HT-29 (cell line): ENCODE measurements around the gene SEC61B. TPM values are rescaled to one million over a fixed set of nuclear protein-coding genes. Genes with fewer than 3 reads are reported as not detected.
A peak's percentile ranks its signal among the peaks of the same experiment; 100 is the strongest.
"Not testable (repeated sequence)": the region's sequence is repeated elsewhere in the genome, so short reads cannot be mapped to it uniquely, and the experiment has no call there.

Source experiments
- DNase-seq: peaks from one replicate; pipeline ENCODE4 v3.0.0-alpha.2; 2015; ENCODE audit warnings: low spot score
- total RNA-seq: library from RNA; depleted of rRNA; stranded (reverse); fragments of >200 nt; shearing (Covaris generic); gene quantifications from 2 replicates; pipeline ENCODE4 v1.2.3, GENCODE V29; 2014

The SEC61B gene
- total RNA-seq, 1 experiment from 2014 or later = 116 TPM

DNA sequence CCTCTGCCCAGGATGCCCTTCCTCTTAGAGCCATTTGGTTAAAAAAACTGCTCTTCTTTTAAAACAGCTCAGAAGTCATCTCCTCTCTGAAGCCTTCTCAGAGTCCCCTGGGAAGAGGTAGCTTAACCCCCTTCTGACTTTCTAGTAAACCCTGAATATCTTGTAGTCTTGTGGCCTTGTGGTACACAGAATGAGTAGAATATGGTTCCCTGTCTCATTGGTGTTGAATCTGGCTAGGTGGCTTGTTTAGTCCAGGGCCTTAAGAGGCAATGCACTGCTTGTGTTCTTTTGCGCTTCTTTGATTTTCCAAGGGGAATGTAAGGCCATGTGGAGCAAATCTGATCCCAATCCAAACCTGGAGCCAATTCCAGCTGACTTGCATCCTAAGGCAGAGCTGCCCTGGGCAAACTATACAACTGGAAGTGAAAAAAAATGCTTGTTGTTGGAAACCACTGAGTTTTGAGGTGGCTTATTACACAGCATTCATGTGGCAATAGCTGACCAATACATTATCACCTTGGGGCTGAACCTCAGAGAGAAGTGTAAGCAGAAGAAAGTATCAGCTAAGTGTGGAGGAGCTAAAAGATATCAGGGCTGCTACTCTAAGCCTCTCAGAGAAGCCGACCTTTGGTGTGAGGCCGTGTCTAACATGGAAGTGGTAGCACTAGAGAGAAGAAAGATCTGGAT lies 31.3 kb upstream of the SEC61B start:
- DNase-seq = no peak

DNA sequence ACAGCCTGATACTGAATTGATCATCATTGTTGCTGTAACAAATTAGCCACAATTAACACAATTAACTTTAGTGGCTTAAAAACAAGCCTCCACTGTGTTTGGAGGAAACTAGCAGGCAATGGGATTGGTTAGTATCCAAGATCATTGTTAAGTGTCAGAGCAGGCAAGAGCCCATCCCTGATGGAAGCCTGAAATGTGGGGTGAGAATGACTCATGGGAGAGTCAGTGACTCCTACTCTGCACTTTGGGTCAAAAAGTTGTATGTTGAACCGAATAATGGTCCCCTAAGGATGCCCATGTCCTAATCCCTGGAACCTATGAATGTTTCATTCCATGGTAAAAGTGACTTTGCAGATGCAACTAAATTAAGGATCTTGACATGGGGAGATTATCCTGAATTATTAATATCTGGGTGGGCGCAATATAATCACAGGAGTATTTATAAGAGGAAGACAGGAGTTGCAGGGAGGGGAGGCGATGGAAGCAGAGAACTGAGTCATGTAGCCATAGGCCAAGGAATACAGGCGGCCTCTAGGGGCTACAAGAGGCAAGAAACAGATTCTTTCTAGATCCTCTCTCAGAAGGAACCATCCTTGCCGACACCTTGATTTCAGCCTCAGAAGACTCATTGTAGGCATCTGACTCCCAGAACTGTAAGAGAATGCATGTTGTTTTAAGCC lies 29.2 kb upstream of the SEC61B start:
- DNase-seq = peak; percentile 6

DNA sequence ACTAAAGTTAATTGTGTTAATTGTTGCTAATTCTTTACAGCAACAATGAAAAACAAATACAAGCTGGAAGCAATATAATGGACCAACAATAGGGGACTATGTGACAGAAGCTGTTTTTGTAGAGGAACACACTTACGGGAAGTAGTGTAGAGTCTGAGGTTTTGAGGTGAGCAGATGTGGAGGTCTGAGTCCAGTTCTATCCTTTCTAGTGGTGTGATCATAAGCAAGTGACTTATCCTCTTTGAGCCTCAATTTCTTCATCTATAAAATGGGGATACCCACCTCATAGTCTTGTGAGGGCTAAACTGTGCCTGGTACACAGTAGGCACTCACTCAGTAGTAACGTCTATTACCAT lies 28.6 kb upstream of the SEC61B start:
- DNase-seq = no peak

DNA sequence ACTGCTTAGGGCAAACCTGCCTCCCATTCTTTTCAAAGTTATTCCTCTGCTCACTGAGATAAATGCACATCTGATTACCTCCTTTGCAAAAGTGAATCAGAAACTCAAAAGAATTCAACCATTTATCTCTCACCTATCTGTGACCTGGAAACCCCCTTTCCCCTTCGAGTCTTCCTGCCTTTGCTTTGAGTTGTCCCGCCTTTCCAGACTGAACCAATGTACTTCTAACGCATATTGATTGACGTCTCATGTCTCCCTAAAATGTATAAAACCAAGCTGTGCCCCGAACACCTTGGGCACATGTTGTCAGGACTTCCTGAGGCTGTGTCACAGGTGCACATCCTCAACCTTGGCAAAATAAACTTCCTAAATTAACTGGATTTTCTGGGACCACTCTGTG lies 25.6 kb upstream of the SEC61B start:
- DNase-seq = not testable (repeated sequence)

DNA sequence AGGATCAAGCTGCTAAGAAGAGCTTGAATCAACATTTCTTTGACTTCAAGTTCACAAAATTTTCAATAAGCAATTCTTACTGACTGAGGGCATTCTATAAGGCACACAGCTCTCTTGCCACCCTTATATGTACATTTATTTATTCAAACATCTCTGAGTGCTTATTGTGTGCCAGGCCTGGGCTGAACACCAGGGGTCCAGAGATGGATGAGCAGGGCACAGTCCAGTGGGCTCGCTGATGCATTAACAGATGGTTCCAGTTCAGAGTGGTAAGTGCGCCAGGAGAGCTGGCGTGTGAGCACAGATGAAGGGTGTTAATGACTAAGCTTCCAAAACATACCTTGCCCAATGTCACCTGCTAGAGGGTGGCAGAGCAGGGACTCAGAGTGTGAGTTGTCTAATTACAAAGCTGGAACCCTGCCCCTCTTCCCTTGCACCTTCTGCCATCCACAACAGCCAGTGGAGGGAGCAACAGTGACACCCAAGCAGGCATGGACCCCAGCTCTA lies 24.9 kb upstream of the SEC61B start:
- DNase-seq = no peak

DNA sequence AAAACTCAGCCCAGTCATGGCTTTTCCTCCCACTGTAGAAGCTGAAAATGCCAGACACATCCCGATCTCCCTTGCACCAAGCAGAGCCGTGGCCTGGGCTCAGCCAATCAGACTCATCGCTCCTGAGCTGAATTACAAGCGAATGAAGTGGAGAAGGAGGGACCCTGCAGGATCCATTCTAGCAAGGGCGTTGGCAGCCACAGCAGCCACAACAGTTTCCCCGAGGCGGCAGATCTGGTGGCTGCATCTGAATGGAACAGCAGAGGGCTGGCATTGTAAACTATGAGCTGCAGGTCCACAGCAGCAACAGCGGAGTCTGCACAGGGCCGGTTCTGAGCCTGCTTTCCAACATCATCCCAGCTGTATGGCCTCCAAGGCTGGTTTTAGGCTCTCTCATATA lies 24.1 kb upstream of the SEC61B start:
- DNase-seq = no peak

DNA sequence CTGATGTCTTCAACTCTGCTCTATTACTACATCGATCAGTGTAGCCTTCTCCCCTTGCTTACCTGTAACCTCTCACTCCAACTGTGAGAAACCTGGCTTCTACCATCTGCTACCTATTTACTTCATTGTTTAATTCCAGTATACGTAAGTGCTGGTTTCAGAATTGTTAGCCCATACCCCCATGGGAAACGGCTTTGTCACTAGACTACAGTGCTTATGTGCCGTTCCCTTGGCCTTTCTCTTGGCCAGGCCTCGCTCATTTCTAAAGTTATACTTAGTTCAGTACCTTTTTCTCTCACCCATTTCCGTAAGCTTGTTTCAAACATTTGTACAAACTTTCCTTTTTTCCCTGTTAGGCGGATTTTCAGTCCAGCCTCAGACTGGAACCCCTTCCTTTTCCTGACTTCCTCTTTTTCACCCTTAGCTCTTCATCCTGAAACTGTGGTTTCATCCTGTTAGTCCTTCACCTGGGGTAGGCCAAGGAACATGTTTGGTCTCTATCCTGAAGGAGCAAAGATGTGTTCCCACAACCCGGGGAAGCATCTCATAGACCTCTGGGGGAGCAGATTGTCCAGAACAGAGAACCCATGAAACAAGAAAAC lies 22.0 kb upstream of the SEC61B start:
- no peak for DNase-seq

DNA sequence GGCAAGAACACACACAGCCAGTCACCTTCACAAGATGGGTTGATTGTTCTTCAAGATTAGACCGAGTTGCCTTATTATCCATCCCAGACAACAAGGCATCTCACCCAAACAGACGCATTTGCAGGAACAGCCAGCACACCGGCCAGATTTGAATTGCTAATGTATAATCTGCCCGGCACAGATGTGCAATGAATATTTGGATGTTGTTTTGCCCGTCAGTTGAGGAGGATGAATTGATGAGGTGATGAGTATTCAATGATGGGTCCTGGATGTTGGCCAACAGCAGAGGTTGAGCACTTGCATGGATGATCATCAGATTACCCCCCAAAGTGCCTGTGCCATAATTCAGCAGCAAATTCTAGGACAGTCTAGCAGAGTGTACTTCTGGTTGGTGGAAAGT lies 20.5 kb upstream of the SEC61B start:
- no peak for DNase-seq

DNA sequence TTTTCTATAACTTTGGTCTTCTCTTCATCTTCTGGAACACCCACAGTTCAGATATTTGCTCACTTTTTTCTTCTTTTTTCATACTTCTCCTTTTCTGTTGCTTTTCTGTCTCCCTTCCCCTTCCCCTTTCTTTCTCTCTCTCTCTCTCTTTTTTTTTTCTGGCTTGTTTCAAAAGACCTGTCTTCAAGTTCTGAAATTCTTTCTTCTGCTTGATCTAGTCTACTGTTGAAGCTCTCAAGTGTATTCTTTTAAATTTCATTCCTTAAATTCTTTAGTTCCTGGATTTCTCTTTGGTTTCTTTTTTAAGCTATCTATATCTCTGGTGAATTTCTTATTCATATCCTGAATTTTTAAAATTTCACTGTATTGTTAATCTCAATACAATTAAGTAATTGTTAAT lies 11.5 kb upstream of the SEC61B start:
- DNase-seq = no peak

DNA sequence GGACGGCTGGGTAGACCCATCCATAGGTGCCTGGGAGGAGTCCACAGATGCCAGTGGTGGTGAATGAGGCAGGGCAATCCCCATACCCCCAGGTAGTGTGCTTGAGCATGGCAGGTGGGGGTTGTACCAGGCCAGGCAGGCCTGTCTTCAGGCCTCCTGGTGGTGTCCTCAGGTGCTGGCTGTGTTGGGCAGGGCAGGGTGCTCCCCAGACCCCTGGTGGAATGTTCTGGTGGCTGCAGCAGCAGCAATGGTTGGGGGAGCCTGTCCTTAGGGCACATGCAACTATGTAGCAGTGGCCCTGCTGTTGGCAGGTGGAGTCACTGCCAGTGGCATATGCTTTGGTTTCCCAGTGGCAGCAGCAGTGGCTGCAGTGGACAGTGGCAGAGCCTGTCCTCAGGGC lies 10.3 kb upstream of the SEC61B start:
- DNase-seq = peak; percentile 11

DNA sequence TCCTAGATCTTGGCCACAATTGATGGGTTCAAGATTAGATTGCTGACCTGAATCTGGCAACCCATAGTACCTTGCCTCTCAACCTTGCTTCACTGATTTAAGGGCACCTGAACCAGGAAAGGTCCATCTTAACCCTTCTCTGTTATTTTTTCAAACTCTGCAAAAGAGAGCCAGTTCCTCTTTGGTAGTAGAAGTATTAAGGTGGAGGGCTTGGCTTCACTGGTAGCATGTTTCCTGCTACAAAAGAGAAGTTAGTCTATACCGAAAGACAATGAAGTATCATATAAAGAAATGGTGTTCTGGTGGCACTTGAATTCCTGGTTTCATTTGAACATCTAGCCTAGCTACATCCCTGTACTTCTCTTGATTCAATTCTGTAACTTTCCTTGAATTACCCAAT lies 8.9 kb upstream of the SEC61B start:
- DNase-seq = no peak

DNA sequence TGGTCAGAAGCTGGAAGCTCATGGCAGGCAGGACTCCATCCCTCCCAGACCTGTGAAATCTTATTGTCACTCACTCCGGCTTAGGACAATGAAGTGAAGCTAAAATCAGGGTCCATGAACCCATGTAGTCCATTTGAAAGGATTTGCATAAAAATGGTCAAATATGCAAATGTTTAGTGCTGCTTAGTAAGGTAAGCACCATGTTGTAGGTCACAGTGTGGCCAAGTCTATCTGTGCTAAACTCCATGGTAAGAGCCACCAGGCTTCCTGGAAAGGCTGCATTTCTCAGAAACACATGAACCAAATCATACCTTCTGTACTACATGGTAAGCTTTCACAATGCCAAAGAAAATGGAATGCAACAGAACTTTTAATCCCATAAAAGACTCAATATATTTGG lies 6.0 kb upstream of the SEC61B start:
- DNase-seq = no peak

DNA sequence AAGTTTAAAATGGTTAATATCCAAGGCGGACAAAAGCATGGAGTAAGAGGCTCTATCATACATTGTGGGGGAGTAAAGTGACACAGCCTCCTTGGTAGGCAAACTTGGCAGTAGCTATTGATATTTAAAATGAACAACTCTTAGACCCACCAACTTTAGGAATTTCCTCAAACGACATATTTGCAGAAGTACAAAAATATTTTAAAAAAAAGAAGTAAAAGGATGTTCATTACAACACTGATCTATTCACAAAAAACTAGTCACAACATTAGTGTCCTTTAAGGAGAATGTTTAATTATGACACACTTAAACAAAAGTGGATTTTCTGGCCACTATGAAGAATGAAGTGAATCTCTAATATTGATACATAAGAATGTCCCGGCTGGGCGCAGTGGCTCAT lies 2.1 kb upstream of the SEC61B start:
- no peak for DNase-seq

DNA sequence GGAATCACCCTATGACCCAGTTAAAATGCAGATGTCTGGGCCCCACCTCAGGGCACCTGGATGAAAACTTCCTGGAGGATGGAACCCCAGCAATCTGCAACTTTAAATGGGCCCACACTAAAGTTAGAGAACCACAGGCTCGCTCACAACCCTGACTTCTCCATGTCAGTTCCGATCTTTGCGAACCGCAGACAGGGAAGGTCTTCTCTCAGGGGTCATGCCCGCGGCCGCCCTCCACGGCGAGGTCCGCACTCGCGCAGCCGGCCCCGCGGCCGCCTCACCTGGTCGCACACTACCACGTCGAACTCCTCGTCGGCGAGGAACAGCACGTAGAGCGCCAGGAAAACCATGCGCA lies 839 bp upstream of the SEC61B start:
- peak; percentile 25 for DNase-seq

DNA sequence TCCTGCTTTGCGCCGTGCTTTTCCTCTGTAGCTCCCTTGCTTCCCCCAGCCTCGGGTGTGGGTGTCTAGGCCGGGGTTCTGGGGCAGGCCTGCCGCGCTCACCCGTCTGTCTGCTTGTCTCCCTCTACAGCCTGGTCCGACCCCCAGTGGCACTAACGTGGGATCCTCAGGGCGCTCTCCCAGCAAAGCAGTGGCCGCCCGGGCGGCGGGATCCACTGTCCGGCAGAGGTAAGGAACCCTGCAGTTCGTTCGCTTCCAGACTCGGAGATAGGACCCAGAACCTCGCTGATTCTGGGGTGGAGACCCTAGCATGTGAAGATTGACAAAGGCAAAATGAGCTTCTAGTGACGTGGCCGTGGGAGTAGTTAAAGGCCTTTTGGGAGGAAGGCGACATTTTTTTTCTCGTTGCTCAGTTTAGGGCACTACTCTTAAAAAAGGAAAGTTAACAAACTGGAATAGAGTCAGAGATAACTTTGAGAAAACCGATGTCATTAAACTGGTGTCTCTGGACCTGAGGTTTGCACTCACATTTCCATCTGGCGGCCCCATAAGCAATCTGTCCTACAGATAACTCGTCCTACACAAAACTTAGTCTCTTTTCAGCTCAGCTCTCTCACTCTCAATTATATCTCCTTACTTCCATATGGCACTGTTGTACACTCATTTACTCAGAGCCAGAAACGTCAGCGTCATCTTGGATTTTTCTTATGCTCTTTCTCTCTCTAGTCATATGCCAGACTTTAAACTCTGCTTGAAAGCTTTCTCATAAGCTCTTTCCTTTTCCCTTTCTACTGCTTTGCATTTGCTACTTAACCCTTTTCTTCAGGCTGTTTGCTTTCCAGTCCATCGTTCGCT lies 561 bp downstream of the SEC61B start:
- no peak for DNase-seq

DNA sequence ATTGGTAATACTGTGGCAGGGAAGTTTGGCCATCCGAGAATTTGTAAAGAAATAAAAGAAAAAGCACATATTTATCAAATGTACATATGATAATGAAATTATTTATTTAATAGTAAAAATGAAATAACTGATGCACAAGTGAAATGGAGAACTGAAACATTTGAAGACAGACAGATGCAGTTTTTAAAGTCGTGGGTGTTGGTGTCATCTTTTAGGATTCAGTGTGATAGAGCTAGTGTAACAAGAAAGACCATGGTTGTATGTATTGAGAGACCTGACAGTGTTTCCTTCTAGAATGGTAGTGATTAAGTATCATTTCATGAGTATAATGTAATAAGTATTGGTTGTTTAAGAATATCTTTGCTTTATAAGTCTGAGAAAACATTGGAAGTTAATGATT lies 2.4 kb downstream of the SEC61B start:
- no peak for DNase-seq

DNA sequence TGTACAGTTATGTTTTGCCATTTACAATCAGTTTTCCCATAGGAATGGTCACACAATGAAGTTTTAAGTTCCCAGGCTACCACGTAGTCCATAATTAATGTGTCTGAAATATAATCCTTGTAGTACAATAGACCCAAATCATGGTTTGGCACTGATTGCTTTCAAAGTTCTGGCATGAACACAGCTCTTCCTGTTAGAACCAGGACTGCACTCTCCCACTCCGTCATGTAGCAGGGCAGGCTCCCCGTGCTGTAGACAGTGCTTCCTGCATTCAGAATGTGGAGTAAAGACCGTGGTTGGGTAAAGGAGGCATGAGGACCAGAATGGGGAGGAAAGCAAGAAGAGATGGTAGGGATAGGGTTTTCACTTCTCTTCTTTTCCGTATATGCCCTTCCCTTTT lies 4.0 kb downstream of the SEC61B start:
- DNase-seq = no peak

DNA sequence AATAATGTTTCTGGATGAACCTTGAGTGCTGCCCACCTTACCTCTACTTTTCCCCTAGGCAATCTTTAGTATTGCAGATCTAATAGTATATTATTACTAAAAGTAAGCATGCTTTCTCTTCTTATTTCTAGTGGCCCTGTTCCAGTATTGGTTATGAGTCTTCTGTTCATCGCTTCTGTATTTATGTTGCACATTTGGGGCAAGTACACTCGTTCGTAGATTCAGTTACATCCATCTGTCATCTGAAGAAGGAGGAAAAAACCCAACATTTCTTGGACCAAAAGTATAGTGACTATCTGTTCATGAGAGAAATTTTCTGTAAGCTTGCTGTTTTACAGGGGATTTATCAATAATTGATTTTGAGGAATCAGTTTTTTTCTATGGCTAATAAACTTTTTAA lies 8.1 kb downstream of the SEC61B start:
- DNase-seq = no peak

DNA sequence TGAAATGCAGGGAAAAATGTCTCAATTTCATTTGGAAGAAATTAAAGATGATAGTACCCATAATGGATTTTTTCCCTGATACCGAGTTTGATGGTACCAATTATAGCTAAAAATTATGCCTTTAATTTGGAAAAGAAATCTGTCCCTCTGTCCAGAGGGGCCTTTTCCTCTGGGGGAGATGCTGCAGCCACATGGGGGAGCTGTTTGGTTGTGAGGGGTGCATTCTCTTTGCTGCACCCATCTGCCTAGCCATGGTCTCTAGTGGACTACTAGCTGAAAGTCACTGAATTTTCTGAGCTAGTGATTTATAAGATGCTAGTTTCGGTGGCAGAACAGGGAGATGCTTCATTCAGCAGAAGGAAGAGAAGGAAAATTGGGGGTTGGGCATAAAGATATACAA lies 9.6 kb downstream of the SEC61B start:
- peak; percentile 19 for DNase-seq

DNA sequence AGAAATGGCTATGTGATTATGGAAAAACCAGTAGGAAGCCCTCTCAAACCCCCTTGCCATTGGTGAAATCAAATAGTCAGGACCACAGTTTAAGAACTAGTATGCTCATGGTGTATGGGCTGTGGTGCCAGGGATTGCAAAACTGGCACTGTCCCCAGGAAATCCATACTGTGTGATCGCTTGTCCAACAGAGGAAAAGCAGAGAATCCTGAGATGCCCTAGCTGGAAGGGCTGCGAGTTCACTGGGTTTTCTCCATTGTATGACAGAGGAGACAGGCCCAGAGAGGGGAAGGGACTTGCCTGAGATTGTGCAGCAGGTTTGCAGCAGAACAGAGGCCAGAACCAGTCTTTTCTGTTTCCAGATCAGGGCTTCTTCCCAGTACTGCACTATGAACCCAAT lies 12.5 kb downstream of the SEC61B start:
- DNase-seq = no peak

DNA sequence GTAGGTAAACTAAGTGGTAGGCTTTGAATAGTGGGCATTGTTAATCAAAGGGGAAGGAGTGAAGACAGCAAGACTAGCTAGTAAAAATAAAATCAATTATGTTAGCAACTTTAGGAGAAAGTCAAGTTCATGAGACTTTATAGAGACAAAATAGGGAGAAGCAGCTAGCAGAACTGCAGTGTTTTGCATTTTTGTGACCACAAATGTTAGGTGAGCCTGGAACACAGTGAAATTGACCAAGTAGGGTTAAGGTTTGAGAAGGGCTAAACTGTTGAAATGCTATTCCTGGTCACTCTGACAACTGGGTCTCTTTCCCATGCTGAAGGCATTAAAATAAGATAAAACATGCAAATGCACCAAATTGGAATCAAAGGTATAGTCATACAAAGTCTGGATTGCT lies 13.0 kb downstream of the SEC61B start:
- no peak for DNase-seq

DNA sequence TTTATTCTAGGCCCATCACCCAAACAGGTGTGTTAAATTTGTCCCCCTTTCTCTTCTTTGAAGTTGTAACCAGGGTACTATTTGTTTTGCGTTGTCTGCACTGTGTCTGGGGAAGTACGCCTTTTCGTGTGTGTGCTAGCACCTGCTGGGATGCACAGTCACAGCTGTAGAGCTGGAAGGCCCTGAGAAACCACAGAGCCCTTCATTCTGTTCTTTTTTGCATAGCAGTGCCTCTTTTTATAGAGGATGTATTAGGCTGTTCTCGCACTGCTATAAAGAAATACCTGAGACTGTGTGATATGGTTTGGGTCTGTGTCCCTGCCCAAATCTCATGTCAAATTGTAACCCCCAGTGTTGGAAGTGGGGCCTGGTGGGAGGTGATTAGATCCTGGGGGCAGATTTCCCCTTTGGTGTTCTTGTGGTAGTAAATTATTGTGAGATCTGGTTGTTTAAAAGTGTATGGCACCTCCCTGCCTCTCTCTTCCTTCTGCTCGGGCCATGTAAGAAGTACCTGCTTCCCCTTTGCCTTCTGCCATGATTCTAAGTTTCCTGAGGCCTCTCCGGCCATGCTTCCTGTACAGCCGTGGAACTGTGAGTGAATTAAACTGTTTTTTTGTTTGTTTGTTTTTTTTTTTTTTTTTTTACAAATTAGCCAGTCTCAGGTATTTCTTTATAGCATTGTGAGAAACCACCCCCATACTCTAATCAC lies 14.0 kb downstream of the SEC61B start:
- DNase-seq = no peak
